K562 (cell line): ENCODE data around the gene KNDC1. TPM values are rescaled to one million over a fixed set of nuclear protein-coding genes. Genes with fewer than 3 reads are reported as not detected.

Experiments used
- ATAC-seq: fragments of 200-7000 bp; cut with Tn5 transposase; 3 replicates; pipeline ENCODE4 v1.9.1; 2020; ENCODE audit warnings: moderate library complexity
- BruUV-seq: library from RNA; stranded (reverse); fragments of 400-500 nt; replicated peaks from 2 replicates; lab custom pipeline; 2021; lab: Mats Ljungman, UMichigan
- CTCF ChIA-PET: fragments of 300-600 bp; formaldehyde crosslinking; extraction: SDS; loops from one replicate; lab custom pipeline; 2021; ENCODE audit warnings: low intra/inter-chr PET ratio; lab: Yijun Ruan, JAX
- POLR2A ChIA-PET: fragments of 300-600, 350-650 bp; sonication (Branson Sonifier 250); formaldehyde crosslinking; extraction: SDS; loops from one replicate; lab custom pipeline; 2021; ENCODE audit warnings: antibody characterized with exemption, inconsistent platforms; lab: Yijun Ruan, JAX
- DNase-seq, 4 experiments: peaks; one replicate each; pipeline versions ENCODE4 v3.0.0 to v3.0.0-alpha.2; 2011 to 2018; ENCODE audit warnings: low spot score in 3 of 4, mixed read lengths in 3 of 4; ENCODE audit errors: extremely low read depth in 1 of 4
- FAIRE-seq: peaks from 2 replicates; lab custom pipeline; 2011; peaks lifted over from hg19 to GRCh38; lab: Jason Lieb, UNC
- H2AFZ ChIP-seq: 2 replicates; pipeline ENCODE4 v1.6.0; 2011; ENCODE audit warnings: low read depth, low read length, control low read depth, inconsistent platforms
- H3K27ac ChIP-seq: fragments of 200-600 bp; 3 replicates; pipeline ENCODE4 v1.8.0; 2011; ENCODE audit warnings: low read depth, mild to moderate bottlenecking, control low read depth, inconsistent platforms, low read length, moderate library complexity, mixed read lengths; ENCODE audit errors: extremely low read depth
- H3K27me3 ChIP-seq, 2 experiments: fragments of 300-600 bp in 1 of 2; 2 replicates in 1 of 2; 3 replicates in 1 of 2; pipeline versions ENCODE4 v1.6.0 to v1.8.0; 2011; ENCODE audit warnings: inconsistent platforms in 2 of 2, low read length in 2 of 2, mild to moderate bottlenecking in 1 of 2, mixed read lengths in 1 of 2, moderate library complexity in 1 of 2; ENCODE audit not compliant: control insufficient read depth in 2 of 2, insufficient read depth in 2 of 2
- H3K36me3 ChIP-seq: fragments of 300-600 bp; 3 replicates; pipeline ENCODE4 v1.8.0; 2011; ENCODE audit warnings: mild to moderate bottlenecking, low read length, inconsistent platforms; ENCODE audit not compliant: control insufficient read depth, insufficient read depth
- H3K4me1 ChIP-seq, 2 experiments: fragments of 200-600 bp in 1 of 2; replicated peaks in 1 of 2; 2 replicates in 1 of 2; 3 replicates in 1 of 2; pipeline versions ENCODE4 v1.5.1 to v1.8.0; 2011; ENCODE audit warnings: inconsistent platforms in 2 of 2, low read length in 2 of 2, mild to moderate bottlenecking in 1 of 2, mixed read lengths in 1 of 2, moderate library complexity in 1 of 2; ENCODE audit not compliant: control insufficient read depth in 2 of 2, insufficient read depth in 2 of 2
- H3K4me2 ChIP-seq: 2 replicates; pipeline ENCODE4 v1.6.1; 2011; ENCODE audit warnings: low read length, control low read depth, inconsistent platforms, mixed read lengths; ENCODE audit not compliant: insufficient read depth
- H3K4me3 ChIP-seq: fragments of 200-600 bp; sonication (generic), shearing (Covaris generic); 2 replicates; pipeline ENCODE4 v1.5.1; 2016; ENCODE audit warnings: control low read depth, inconsistent platforms
- H3K79me2 ChIP-seq: fragments of 200-600 bp; 3 replicates; pipeline ENCODE4 v1.8.0; 2011; ENCODE audit warnings: low read length, inconsistent platforms; ENCODE audit not compliant: control insufficient read depth, insufficient read depth
- H3K9ac ChIP-seq, 2 experiments: 2 replicates each; pipeline versions ENCODE4 v1.6.0 to v1.6.1; 2011; ENCODE audit warnings: low read depth in 2 of 2, low read length in 2 of 2, control low read depth in 1 of 2, inconsistent platforms in 1 of 2, mild to moderate bottlenecking in 1 of 2, mixed read lengths in 1 of 2; ENCODE audit not compliant: insufficient read depth in 1 of 2
- H3K9me1 ChIP-seq: one replicate; pipeline ENCODE4 v1.6.0; 2011; ENCODE audit warnings: inconsistent platforms, mild to moderate bottlenecking, low read length, moderate library complexity; ENCODE audit not compliant: control insufficient read depth, insufficient read depth
- H3K9me3 ChIP-seq: replicated peaks from 2 replicates; pipeline ENCODE4 v1.5.1; 2011; ENCODE audit warnings: low read depth, low read length, inconsistent platforms; ENCODE audit not compliant: control insufficient read depth, insufficient read depth
- H4K20me1 ChIP-seq: replicated peaks from 2 replicates; pipeline ENCODE4 v1.6.1; 2011; ENCODE audit warnings: low read length, inconsistent platforms, mixed read lengths; ENCODE audit not compliant: control insufficient read depth, insufficient read depth
- ATF7 ChIP-seq: fragments of 450-650 bp; IDR thresholded peaks from 2 replicates; pipeline ENCODE4 v1.7.1; 2014; ENCODE audit warnings: mild to moderate bottlenecking, moderate library complexity
- LEF1 ChIP-seq: fragments of 450-650 bp; IDR thresholded peaks from 2 replicates; pipeline ENCODE4 v1.6.1; 2016; ENCODE audit warnings: mild to moderate bottlenecking
- MAFG ChIP-seq: fragments of 450-650 bp; conservative IDR thresholded peaks from 2 replicates; pipeline ENCODE4 v1.6.1; 2016; ENCODE audit warnings: missing genetic modification characterization, missing compliant biosample characterization
- NRF1 ChIP-seq, 2 experiments: fragments of 450-650 bp; IDR thresholded peaks in 1 of 2; conservative IDR thresholded peaks in 1 of 2; 2 replicates each; pipeline ENCODE4 v1.6.1; 2014; ENCODE audit warnings: mild to moderate bottlenecking in 2 of 2
- POLR2AphosphoS2 ChIP-seq: IDR thresholded peaks from 2 replicates; pipeline ENCODE4 v1.6.1; 2012; ENCODE audit warnings: low read length, improper control_type of control experiment
- RBM22 ChIP-seq: fragments of 200-400 bp; formaldehyde crosslinking; IDR thresholded peaks from 2 replicates; pipeline ENCODE4 v1.6.1; 2018; ENCODE audit warnings: low read length, low read depth; ENCODE audit not compliant: poor library complexity, severe bottlenecking
- USF1 ChIP-seq: sonication (generic); formaldehyde crosslinking; IDR thresholded peaks from 2 replicates; pipeline ENCODE4 v1.9.0; 2022; ENCODE audit warnings: mild to moderate bottlenecking, missing genetic modification reagents
- WGBS: fragments of 100-300 bp; shearing (Covaris generic); methylation state at CpG from one replicate; pipeline ENCODE4 v1.1.6; 2016; ENCODE audit warnings: low coverage, mixed read lengths; ENCODE audit not compliant: insufficient coverage; ENCODE audit errors: missing lambda C conversion rate; 5-methylcytosine and 5-hydroxymethylcytosine counted together
- in situ Hi-C: fragments of 300-500 bp; cut with MboI; formaldehyde crosslinking; loops from 4 replicates; pipeline ENCODE4 v1.15.0; 2018; ENCODE audit warnings: inconsistent platforms, mixed read lengths
- intact Hi-C: fragments of 100-400 bp; cut with micrococcal nuclease; formaldehyde crosslinking; loops from 2 replicates; pipeline ENCODE4 v1.14.2; 2022
- polyA plus RNA-seq, 8 experiments: library from polyadenylated mRNA; depleted of rRNA in 4 of 8; stranded (reverse) in 5 of 8; unstranded in 3 of 8; fragments of >200 nt; fragmentation: Nextera tagmentation in 2 of 8; fragmentation: Illumina TruSeq in 1 of 8; extraction: Ambion mirVana in 2 of 8; extraction: Trizol in 1 of 8; gene quantifications; 2 replicates each; pipeline versions ENCODE4 v1.2.1 to v1.2.3, GENCODE V29; 2011 to 2014; ENCODE audit warnings: inconsistent platforms in 1 of 8, missing spikeins in 1 of 8
- total RNA-seq, 7 experiments: library from RNA; depleted of rRNA in 6 of 7; stranded (reverse); fragments of >200 nt in 6 of 7; fragmentation: Illumina TruSeq in 2 of 7; extraction: Trizol in 2 of 7; gene quantifications; 2 replicates each; pipeline versions ENCODE4 v1.2.1 to v1.2.3, GENCODE V29; 2011 to 2021; ENCODE audit warnings: low replicate concordance in 1 of 7
- TF ChIP-seq, protein P1 (sequence below): fragments of 250-450 bp; sonication (Bioruptor Pico); IDR thresholded peaks from 2 replicates; pipeline ENCODE4 v1.5.1; 2021; ENCODE audit warnings: mild to moderate bottlenecking

KNDC1 gene
- total and polyA plus RNA-seq, 9 of the 15 experiments (the other 6 are each of a cell fraction or from before 2014, with no cell fraction given): 0.07 to 0.26 (median 0.11) TPM; not detected in 6

DNA sequence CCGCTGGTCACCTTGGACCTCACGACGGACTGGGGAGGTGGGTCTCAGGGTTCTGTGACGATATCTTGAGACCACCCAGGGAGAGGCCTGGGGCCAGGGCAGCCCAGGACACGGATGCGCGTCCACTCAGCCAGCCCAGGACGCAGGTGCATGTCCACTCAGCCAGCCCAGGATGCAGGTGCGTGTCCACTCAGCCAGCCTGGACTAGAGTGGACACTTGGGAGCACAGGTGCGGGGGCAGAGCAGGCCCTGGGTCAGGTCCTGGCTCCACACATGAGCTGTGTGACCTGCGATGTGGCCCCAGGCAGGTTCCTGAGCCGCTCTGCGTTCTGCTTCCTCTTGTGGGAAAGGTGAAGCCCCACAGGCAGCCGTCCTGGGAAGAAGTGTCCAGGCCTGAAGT is 22.2 kb downstream of the KNDC1 start:
- Histone ChIP-seq H3K27ac (no peak overlapping the region), H3K4me1 (peaks cover 0 to 13% of the 10 kb centered on the region in 2 experiments; a peak in 2 of 5 replicates), H3K4me2 (no peak overlapping the region), H3K36me3 (no peaks in the 10 kb centered on the region), H3K9ac (no peak overlapping the region; a peak in 1 of 4 replicates), H3K27me3 (peaks cover under 1 to 53% of the 10 kb centered on the region in 2 experiments; a peak in 4 of 5 replicates), H3K79me2 (no peaks in the 10 kb centered on the region), H4K20me1 (no peaks in the 10 kb centered on the region), H3K4me3 (no peak overlapping the region), H3K9me3 (no peaks in the 10 kb centered on the region; the same call in 1 of the 2 replicates)
- no peak for ATAC-seq
- ChIA-PET POLR2A (interaction anchor here (0.6 kb wide), 1 partner anchor 18 kb away, joined by 3 read pairs; no protein-coding TSS in a partner anchor), CTCF (no interaction called here)
- 1% methylated on average over 9 of the region's 14 CpGs for WGBS
- no peak for FAIRE-seq
- DNase-seq: no peak
- intact Hi-C loops (no loop called here), in situ Hi-C loops (no loop called here)
- no TSS peak for BruUV-seq
- TF ChIP-seq POLR2AphosphoS2: no peak
- TF ChIP-seq NRF1 (conservative IDR thresholded peaks at IDR 0.05 in 1 of 2, IDR thresholded peaks at IDR 0.05 in 1 of 2): no peak
- TF ChIP-seq USF1 (CRISPR knock-in tag): no peak
- TF ChIP-seq LEF1: no peak
- TF ChIP-seq RBM22: no peak
- no peak for TF ChIP-seq ATF7
- TF ChIP-seq, protein P1, sequence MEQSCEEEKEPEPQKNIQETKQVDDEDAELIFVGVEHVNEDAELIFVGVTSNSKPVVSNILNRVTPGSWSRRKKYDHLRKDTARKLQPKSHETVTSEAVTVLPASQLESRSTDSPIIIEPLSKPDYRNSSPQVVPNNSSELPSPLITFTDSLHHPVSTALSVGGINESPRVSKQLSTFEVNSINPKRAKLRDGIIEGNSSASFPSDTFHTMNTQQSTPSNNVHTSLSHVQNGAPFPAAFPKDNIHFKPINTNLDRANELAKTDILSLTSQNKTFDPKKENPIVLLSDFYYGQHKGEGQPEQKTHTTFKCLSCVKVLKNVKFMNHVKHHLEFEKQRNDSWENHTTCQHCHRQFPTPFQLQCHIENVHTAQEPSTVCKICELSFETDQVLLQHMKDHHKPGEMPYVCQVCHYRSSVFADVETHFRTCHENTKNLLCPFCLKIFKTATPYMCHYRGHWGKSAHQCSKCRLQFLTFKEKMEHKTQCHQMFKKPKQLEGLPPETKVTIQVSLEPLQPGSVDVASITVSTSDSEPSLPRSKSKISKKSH (CRISPR knock-in tag): no peak
- no peak for TF ChIP-seq MAFG (tag)
- TF ChIP-seq, all 486 proteins: peak for 0
- Histone ChIP-seq H3K9me1 (no peaks in the 10 kb centered on the region), H2AFZ (no peak overlapping the region)
